IMR-90 (cell line): ENCODE measurements around the gene SLAMF7. TPM values are rescaled to one million over a fixed set of nuclear protein-coding genes. Genes with fewer than 3 reads are reported as not detected.

Experiments used
- ATAC-seq: fragments of 200-7000 bp; cut with Tn5 transposase; 2 replicates; pipeline ENCODE4 v1.9.1; 2020; ENCODE audit warnings: low read depth, mild to moderate bottlenecking, moderate library complexity
- BruUV-seq: library from RNA; stranded (reverse); fragments of 400-500 nt; replicated peaks from 2 replicates; lab custom pipeline; 2021; lab: Mats Ljungman, UMichigan
- CTCF ChIA-PET: fragments of 300-600 bp; formaldehyde crosslinking; extraction: SDS; loops from one replicate; lab custom pipeline; 2021; ENCODE audit warnings: antibody characterized with exemption; lab: Yijun Ruan, JAX
- POLR2A ChIA-PET: fragments of 300-600 bp; sonication (Branson Sonifier 250); formaldehyde crosslinking; loops from one replicate; lab custom pipeline; 2022; ENCODE audit warnings: antibody characterized with exemption; ENCODE audit not compliant: unreplicated experiment; lab: Charles Lee
- DNase-seq: peaks from one replicate; pipeline ENCODE4 v3.0.0; 2013
- H2AFZ ChIP-seq: replicated peaks from 2 replicates; pipeline ENCODE3; 2013; ENCODE audit warnings: low read length, mild to moderate bottlenecking; ENCODE audit not compliant: poor library complexity
- H2AK5ac ChIP-seq: 2 replicates; pipeline ENCODE4 v1.6.1; 2013; ENCODE audit warnings: low read depth, low read length, inconsistent platforms
- H2AK9ac ChIP-seq: replicated peaks from 2 replicates; pipeline ENCODE3; 2013; ENCODE audit warnings: mild to moderate bottlenecking, low read depth, low read length, moderate library complexity; ENCODE audit not compliant: poor library complexity
- H2BK120ac ChIP-seq: 2 replicates; pipeline ENCODE4 v1.6.1; 2013; ENCODE audit warnings: low read depth, low read length, inconsistent platforms
- H2BK15ac ChIP-seq: 3 replicates; pipeline ENCODE4 v1.6.1; 2013; ENCODE audit warnings: low read depth, low read length, inconsistent platforms
- H2BK20ac ChIP-seq: 2 replicates; pipeline ENCODE4 v1.6.1; 2013; ENCODE audit warnings: low read depth, mild to moderate bottlenecking, inconsistent platforms, low read length, moderate library complexity
- H2BK5ac ChIP-seq: 2 replicates; pipeline ENCODE4 v1.6.1; 2013; ENCODE audit warnings: mild to moderate bottlenecking, low read depth, low read length, inconsistent platforms; ENCODE audit not compliant: poor library complexity, severe bottlenecking
- H3K14ac ChIP-seq: replicated peaks from 2 replicates; pipeline ENCODE4 v1.6.1; 2013; ENCODE audit warnings: low read depth, low read length, inconsistent platforms
- H3K18ac ChIP-seq: 2 replicates; pipeline ENCODE4 v1.6.1; 2013; ENCODE audit warnings: low read depth, low read length, control low read depth
- H3K23ac ChIP-seq: 2 replicates; pipeline ENCODE4 v1.6.1; 2013; ENCODE audit warnings: low read depth, low read length, inconsistent platforms
- H3K27ac ChIP-seq: 2 replicates; pipeline ENCODE4 v1.5.1; 2013; ENCODE audit warnings: mild to moderate bottlenecking, control low read depth, low read length; ENCODE audit not compliant: insufficient read depth
- H3K27me3 ChIP-seq: 2 replicates; pipeline ENCODE4 v1.6.1; 2013; ENCODE audit warnings: low read length; ENCODE audit not compliant: control insufficient read depth, insufficient read depth
- H3K36me3 ChIP-seq: 2 replicates; pipeline ENCODE4 v1.6.1; 2013; ENCODE audit warnings: low read length, mixed read lengths; ENCODE audit not compliant: control insufficient read depth, insufficient read depth
- H3K4ac ChIP-seq: 2 replicates; pipeline ENCODE4 v1.6.1; 2013; ENCODE audit warnings: low read depth, low read length, inconsistent platforms
- H3K4me1 ChIP-seq: 2 replicates; pipeline ENCODE4 v1.6.1; 2013; ENCODE audit warnings: low read length, mixed read lengths; ENCODE audit not compliant: control insufficient read depth, insufficient read depth
- H3K4me2 ChIP-seq: 2 replicates; pipeline ENCODE4 v1.6.1; 2013; ENCODE audit warnings: low read depth, mild to moderate bottlenecking, control low read depth, low read length, moderate library complexity
- H3K4me3 ChIP-seq: 2 replicates; pipeline ENCODE4 v1.5.1; 2013; ENCODE audit warnings: low read depth, mild to moderate bottlenecking, control low read depth, low read length, moderate library complexity; ENCODE audit not compliant: insufficient read depth
- H3K56ac ChIP-seq: 2 replicates; pipeline ENCODE4 v1.6.1; 2013; ENCODE audit warnings: low read length, inconsistent platforms; ENCODE audit not compliant: insufficient read depth; ENCODE audit errors: extremely low read depth
- H3K79me1 ChIP-seq, 2 experiments: 2 replicates each; pipeline ENCODE4 v1.6.1; 2013; ENCODE audit warnings: low read length in 2 of 2, inconsistent platforms in 1 of 2, low read depth in 1 of 2
- H3K9ac ChIP-seq: 2 replicates; pipeline ENCODE4 v1.6.1; 2013; ENCODE audit warnings: low read depth, low read length, control low read depth
- H3K9me1 ChIP-seq: 2 replicates; pipeline ENCODE4 v1.6.1; 2013; ENCODE audit warnings: low read length, inconsistent platforms; ENCODE audit not compliant: insufficient read depth
- H3K9me3 ChIP-seq: 2 replicates; pipeline ENCODE4 v1.6.1; 2013; ENCODE audit warnings: low read length; ENCODE audit not compliant: control insufficient read depth, insufficient read depth
- H4K20me1 ChIP-seq: 2 replicates; pipeline ENCODE4 v1.6.1; 2013; ENCODE audit warnings: low read length, inconsistent platforms; ENCODE audit not compliant: insufficient read depth
- H4K5ac ChIP-seq: 2 replicates; pipeline ENCODE4 v1.6.1; 2013; ENCODE audit warnings: mild to moderate bottlenecking, low read depth, low read length, control low read depth
- H4K8ac ChIP-seq, 2 experiments: 2 replicates each; pipeline ENCODE4 v1.6.1; 2013; ENCODE audit warnings: low read depth in 2 of 2, low read length in 2 of 2, control low read depth in 1 of 2, inconsistent platforms in 1 of 2
- H4K91ac ChIP-seq: 2 replicates; pipeline ENCODE4 v1.6.1; 2013; ENCODE audit warnings: low read depth, low read length, inconsistent platforms; ENCODE audit not compliant: insufficient read depth
- BHLHE40 ChIP-seq: fragments of 150-350 bp; IDR thresholded peaks from 2 replicates; pipeline ENCODE4 v1.6.1; 2016; ENCODE audit warnings: mild to moderate bottlenecking, low read depth, low read length
- CEBPB ChIP-seq: IDR thresholded peaks from 2 replicates; pipeline ENCODE4 v1.6.1; 2012; ENCODE audit warnings: low read depth, low read length, improper control_type of control experiment
- CHD1 ChIP-seq: IDR thresholded peaks from 2 replicates; pipeline ENCODE4 v1.6.1; 2012; ENCODE audit warnings: low read depth, low read length, improper control_type of control experiment
- CTCF ChIP-seq: conservative IDR thresholded peaks from 2 replicates; pipeline ENCODE4 v1.5.1; 2012; ENCODE audit warnings: mild to moderate bottlenecking, low read depth, low read length, improper control_type of control experiment
- FOS ChIP-seq: fragments of 150-350 bp; IDR thresholded peaks from 2 replicates; pipeline ENCODE4 v1.6.1; 2016; ENCODE audit warnings: low read depth, low read length
- MAFK ChIP-seq: IDR thresholded peaks from 2 replicates; pipeline ENCODE4 v1.6.1; 2012; ENCODE audit warnings: low read depth, low read length, improper control_type of control experiment
- MAZ ChIP-seq: IDR thresholded peaks from 2 replicates; pipeline ENCODE4 v1.6.1; 2012; ENCODE audit warnings: low read depth, mild to moderate bottlenecking, low read length, improper control_type of control experiment, moderate library complexity, borderline replicate concordance
- MXI1 ChIP-seq: IDR thresholded peaks from 2 replicates; pipeline ENCODE4 v1.6.1; 2012; ENCODE audit warnings: low read depth, mild to moderate bottlenecking, low read length, moderate library complexity, borderline replicate concordance
- NFE2L2 ChIP-seq: fragments of 150-350 bp; IDR thresholded peaks from 2 replicates; pipeline ENCODE4 v1.6.1; 2016; ENCODE audit warnings: low read depth, mild to moderate bottlenecking, low read length
- POLR2A ChIP-seq: IDR thresholded peaks from 2 replicates; pipeline ENCODE4 v1.6.1; 2012; ENCODE audit warnings: mild to moderate bottlenecking, low read depth, low read length
- RAD21 ChIP-seq: IDR thresholded peaks from 2 replicates; pipeline ENCODE4 v1.6.1; 2012; ENCODE audit warnings: low read length, improper control_type of control experiment
- RCOR1 ChIP-seq: IDR thresholded peaks from 2 replicates; pipeline ENCODE4 v1.6.1; 2012; ENCODE audit warnings: mild to moderate bottlenecking, low read length, improper control_type of control experiment; ENCODE audit not compliant: insufficient replicate concordance
- RFX5 ChIP-seq: IDR thresholded peaks from 2 replicates; pipeline ENCODE4 v1.8.0; 2012; ENCODE audit warnings: low read depth, mild to moderate bottlenecking, low read length, moderate library complexity
- SMC3 ChIP-seq: fragments of 150-350 bp; IDR thresholded peaks from 2 replicates; pipeline ENCODE4 v1.6.1; 2016; ENCODE audit warnings: low read depth, mild to moderate bottlenecking, antibody characterized with exemption, low read length, moderate library complexity
- WGBS, 2 experiments: methylation state at CpG; one replicate each; pipeline versions ENCODE4 v1.1.5 to v1.1.7; 2013; ENCODE audit warnings: missing lambda C conversion rate in 2 of 2; ENCODE audit not compliant: insufficient read length in 1 of 2; ENCODE audit errors: extremely low coverage in 2 of 2; 5-methylcytosine and 5-hydroxymethylcytosine counted together
- dilution Hi-C: fragments of 300-500 bp; cut with HindIII; formaldehyde crosslinking; loops from one replicate; pipeline ENCODE4 v1.14.3; 2018; ENCODE audit warnings: low sequenced_read_pairs; ENCODE audit not compliant: unreplicated experiment
- in situ Hi-C: fragments of 300-500 bp; cut with MboI; formaldehyde crosslinking; loops from 3 replicates; pipeline ENCODE4 v1.14.3; 2019; ENCODE audit warnings: low sequenced_read_pairs, inconsistent platforms, mixed read lengths
- intact Hi-C: fragments of 100-400 bp; cut with micrococcal nuclease; formaldehyde crosslinking; loops from 2 replicates; pipeline ENCODE4 v1.10.0; 2022
- polyA plus RNA-seq, 3 experiments: library from polyadenylated mRNA; depleted of rRNA; stranded (reverse); fragments of >200 nt; gene quantifications; 2 replicates each; pipeline ENCODE4 v1.2.3, GENCODE V29; 2012; ENCODE audit warnings: low replicate concordance in 1 of 3
- total RNA-seq: library from RNA; depleted of rRNA; stranded (reverse); fragments of >200 nt; gene quantifications from 2 replicates; pipeline ENCODE4 v1.2.3, GENCODE V29; 2012
- TF ChIP-seq, protein P1 (sequence below): fragments of 150-350 bp; IDR thresholded peaks from 2 replicates; pipeline ENCODE4 v1.6.1; 2016; ENCODE audit warnings: low read depth, mild to moderate bottlenecking, low read length, moderate library complexity, borderline replicate concordance
- TF ChIP-seq, protein P2 (sequence below): fragments of 150-350 bp; IDR thresholded peaks from 2 replicates; pipeline ENCODE4 v1.6.1; 2017; ENCODE audit warnings: mild to moderate bottlenecking, antibody characterized with exemption, low read length, low read depth

Gene SLAMF7
- total and polyA plus RNA-seq, 2 of the 4 experiments (the other 2 are of a cell fraction), result not detected

- Histone ChIP-seq H3K9ac (no peak overlapping the region), H3K4me3 (no peak overlapping the region), H3K14ac (no peak overlapping the region), H3K79me1 (no peaks in the 10 kb centered on the region), H2AK5ac (no peak overlapping the region), H3K36me3 (no peaks in the 10 kb centered on the region), H3K27ac (no peak overlapping the region), H3K9me3 (no peaks in the 10 kb centered on the region), H2BK20ac (no peak overlapping the region), H3K9me1 (no peaks in the 10 kb centered on the region), H2AK9ac (no peak overlapping the region), H2BK15ac (no peak overlapping the region), H3K4me1 (no peaks in the 10 kb centered on the region), H2BK5ac (no peak overlapping the region), H3K56ac (no peak overlapping the region), H3K27me3 (no peaks in the 10 kb centered on the region), H3K4ac (no peak overlapping the region), H4K5ac (no peak overlapping the region), H4K8ac (no peak overlapping the region), H2AFZ (no peak overlapping the region), H4K91ac (no peak overlapping the region), H3K4me2 (no peak overlapping the region), H3K18ac (no peak overlapping the region), H2BK120ac (no peak overlapping the region), H4K20me1 (no peaks in the 10 kb centered on the region), H3K23ac (no peak overlapping the region)
- ATAC-seq, result no peak
- in situ Hi-C loops, result no loop called here
- POLR2A ChIA-PET, result no interaction called here
- TF ChIP-seq NFE2L2 (no peak), CEBPB (no peak), SMC3 (no peak), MAFK (no peak), MAZ (no peak), RCOR1 (no peak), RAD21 (no peak), CTCF (no peak), RFX5 (no peak), BHLHE40 (no peak), FOS (no peak), MXI1 (no peak), CHD1 (no peak), POLR2A (no peak)
- TF ChIP-seq, protein P1, sequence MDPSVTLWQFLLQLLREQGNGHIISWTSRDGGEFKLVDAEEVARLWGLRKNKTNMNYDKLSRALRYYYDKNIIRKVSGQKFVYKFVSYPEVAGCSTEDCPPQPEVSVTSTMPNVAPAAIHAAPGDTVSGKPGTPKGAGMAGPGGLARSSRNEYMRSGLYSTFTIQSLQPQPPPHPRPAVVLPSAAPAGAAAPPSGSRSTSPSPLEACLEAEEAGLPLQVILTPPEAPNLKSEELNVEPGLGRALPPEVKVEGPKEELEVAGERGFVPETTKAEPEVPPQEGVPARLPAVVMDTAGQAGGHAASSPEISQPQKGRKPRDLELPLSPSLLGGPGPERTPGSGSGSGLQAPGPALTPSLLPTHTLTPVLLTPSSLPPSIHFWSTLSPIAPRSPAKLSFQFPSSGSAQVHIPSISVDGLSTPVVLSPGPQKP, result no peak
- TF ChIP-seq, protein P2, sequence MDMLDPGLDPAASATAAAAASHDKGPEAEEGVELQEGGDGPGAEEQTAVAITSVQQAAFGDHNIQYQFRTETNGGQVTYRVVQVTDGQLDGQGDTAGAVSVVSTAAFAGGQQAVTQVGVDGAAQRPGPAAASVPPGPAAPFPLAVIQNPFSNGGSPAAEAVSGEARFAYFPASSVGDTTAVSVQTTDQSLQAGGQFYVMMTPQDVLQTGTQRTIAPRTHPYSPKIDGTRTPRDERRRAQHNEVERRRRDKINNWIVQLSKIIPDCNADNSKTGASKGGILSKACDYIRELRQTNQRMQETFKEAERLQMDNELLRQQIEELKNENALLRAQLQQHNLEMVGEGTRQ, result no peak
- no TSS peak for BruUV-seq
- CTCF ChIA-PET, result no interaction called here
- DNase-seq, result no peak
- intact Hi-C loops, result no loop called here
- dilution Hi-C loops, result no loop called here
- WGBS, 2 experiments, result no CpG with 5 or more reads among the region's 4 CpGs
These were observed 20.8 kb upstream of the SLAMF7 start for GRCh38 chr1:160718210-160718609.
